GM19240 (cell line): Measurements from ENCODE around the gene DLG3.

Source experiments
- DNase-seq: peaks from one replicate; pipeline ENCODE4 v3.0.0; 2011; ENCODE audit warnings: low spot score; ENCODE audit not compliant: insufficient read length

Gene DLG3

DNA sequence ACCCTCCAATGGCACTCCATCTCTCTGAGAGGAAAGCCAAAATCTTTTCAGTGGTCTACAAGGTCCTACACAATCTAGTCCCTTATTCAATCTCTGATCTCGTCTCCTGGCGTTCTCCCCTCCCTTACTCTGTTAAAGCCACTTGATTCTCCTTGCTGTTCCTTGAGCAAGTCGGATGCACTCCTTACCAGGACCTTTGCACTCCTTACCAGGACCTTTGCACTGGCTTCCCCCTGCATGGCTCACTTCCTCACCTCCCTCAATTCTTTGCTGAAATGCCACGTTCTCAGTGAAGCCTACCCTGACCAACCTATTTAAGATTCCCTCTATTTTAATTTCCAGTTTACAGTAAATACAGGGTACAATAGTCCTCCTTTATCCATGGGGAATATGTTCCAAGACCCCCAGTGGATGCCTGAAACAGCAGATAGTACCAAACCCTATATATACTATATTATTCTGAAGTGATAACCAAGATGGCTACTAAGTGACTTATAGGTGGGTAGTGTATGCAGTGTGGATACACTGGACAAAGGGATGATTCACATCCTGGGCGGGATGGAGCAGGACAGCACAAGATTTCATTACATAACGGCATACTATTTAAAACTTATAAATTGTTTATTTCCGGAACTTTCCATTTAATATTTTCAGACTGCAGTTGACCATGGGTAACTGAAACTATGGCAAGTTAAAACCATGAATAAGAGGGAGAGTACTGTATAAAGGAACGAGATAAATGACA lies 6.5 kb upstream of the DLG3 start:
- no peak for DNase-seq

DNA sequence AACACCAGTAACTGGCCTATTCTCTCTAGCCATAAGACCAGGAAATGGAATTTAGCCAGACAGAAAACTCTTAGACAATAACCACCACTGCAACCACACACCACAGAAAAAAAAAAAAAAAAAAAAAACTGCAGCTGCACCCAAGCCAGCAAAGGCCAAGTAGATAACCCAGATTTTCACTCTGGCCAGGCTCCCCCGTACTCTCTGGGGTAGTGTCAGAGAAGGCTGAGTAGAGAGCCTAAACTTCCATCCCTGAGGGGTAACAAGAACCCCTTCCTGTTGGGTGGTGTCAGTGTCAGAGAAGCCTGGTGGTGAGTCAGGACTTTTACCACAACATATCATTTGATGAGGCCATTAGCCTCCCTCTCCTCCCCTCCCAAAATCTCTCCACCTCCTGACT lies 5.6 kb upstream of the DLG3 start:
- DNase-seq = no peak

DNA sequence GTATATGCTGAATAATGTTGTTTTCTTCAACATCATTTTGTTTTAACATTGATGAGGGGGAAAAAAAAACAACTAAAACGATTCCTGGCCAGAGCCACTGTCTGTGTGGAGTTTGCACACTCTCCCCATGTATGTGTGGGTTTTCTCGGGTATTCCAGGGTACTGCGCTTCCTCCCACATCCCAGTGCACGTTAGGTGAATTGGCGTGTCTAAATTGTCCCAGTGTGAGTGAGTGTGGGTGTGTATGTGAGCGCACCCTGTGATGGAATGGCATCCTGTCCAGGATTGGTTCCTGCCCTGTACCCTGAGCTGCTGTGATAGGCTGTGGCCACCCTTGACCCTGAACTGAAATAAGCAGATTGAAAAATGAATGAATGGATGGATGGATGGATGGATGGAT lies 2.4 kb upstream of the DLG3 start:
- DNase-seq = no peak

DNA sequence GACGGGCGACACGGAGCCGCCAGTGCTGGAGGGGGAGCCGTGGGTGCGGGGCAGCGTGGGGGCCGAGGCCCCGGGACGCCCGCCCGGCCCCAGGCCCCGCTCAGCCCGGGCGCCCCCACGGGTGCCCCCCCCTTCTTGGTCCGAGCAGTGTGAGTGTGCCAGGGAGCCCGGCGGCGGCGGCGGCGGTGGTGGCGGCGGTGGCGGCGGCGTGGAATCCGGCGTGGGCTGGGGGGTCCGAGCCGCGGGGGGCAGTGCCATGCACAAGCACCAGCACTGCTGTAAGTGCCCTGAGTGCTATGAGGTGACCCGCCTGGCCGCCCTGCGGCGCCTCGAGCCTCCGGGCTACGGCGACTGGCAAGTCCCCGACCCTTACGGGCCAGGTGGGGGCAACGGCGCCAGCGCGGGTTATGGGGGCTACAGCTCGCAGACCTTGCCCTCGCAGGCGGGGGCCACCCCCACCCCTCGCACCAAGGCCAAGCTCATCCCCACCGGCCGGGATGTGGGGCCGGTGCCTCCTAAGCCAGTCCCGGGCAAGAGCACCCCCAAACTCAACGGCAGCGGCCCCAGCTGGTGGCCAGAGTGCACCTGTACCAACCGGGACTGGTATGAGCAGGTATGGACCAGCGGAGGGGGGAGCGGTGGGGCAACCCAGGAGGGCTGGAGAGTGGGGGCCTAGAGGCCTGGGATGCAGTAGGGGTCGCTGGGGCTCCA lies 466 bp downstream of the DLG3 start:
- DNase-seq = no peak

DNA sequence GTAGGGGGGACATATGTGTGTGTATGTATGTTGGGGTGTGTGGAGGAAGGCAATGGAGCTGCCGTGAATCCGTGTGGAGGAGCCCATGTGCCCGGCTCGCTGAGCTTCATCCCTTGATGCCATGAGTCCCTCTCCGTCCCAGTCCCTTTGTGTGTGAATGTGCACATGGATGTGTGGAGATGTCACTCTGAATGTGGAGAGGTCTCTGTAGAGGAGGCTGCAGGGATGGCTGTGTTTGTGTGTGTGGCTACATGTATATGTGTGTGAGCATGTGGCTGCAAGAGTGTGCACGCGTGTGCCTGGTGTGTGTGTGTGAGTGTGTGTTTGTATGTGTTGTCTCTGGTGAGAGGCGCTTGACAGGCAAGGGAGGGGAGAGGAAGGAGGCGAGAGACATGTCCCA lies 1.3 kb downstream of the DLG3 start:
- no peak for DNase-seq

DNA sequence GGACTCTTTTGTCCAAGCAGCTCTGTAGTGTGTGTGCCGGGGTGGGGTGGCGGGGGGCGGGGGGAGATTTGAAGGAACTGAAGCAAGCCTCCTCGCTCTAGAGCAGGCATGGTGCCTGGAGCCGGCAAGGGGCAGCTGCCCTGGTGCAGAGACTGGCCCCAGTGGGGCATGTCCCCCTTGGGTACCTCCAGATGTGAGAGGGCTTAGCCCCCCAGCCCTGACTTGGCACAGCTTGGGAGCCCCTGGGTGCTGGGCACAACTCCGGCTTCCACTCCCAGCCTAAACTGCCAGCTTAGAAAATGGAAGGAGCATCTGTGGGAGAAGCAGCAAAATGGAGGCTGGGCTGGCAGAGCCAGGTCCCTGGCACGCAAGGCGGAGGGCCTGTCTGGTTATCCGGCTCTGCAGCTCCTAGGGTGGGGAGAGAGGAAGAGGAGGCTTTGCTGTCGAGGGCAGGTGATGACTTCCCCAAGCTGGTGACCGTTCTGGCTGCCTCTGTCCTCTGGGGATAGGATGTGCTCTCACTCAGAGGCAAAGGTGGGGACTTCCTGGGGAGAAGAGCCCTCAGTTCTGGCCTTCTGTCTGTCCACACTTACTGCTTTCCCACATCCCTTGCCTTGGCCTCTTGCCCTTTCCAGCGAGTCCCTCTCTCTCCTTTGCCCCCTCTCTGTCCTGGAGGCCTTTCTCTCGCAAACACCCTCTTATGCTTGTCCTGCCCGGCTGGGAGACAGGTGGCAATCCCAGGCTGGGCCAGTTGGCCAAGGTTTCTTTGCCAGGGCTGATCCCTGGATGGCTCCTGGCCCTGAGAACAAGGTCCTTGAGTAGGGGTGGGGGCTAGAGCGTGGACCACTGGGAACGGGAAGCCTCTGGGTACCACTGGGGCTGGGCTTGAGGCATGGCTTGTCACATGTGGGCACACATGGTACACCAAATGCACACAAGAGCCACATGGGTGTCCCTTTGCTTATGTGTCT lies 2.0 kb downstream of the DLG3 start:
- DNase-seq = no peak

DNA sequence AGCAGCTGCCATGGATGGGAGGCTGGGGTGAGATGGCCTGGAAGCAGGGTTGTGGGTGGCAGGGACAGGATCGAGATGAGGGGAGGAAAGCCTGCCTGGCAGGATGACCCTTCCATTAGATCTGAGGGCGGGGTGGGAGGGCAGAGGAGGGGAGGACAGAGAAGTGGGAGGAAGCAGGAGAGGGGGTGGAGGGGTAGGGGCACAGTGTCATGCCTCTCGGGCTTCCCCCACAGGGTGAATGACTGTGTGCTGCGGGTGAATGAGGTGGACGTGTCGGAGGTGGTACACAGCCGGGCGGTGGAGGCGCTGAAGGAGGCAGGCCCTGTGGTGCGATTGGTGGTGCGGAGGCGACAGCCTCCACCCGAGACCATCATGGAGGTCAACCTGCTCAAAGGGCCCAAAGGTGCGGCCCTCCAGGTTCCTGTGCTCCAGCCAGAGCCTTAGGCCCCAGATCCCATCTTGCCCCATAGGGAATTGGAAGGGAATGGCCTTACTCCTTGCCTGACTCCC lies 4.9 kb downstream of the DLG3 start:
- DNase-seq = no peak

DNA sequence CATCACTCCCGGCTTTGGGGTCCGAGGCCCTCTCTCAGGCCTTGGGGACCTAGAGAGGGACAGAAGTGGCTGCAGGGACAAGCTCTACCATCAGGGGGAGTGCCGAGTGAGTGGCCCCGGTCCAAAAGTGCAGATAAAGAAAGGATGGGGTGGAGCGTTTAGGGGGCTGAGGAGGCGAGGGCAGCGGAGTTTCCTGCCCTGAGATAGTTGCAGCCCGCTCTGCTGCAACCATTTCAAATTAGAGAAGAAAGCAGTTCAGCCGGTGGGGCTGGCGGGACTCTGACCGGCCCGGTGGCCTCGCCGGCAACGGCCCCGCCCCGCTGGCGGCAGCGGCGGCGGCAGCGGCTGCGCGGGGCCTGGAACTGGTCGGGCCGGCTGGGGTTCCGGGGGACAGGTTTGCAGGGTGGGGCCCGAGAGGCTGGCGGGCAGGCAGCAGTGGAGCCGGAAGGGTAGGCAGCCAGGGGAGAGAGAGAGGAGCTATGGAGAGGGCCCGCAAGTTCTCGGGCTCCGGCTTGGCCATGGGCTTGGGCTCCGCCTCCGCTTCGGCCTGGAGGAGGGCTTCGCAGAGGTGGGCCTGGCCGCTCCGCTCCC lies 7.6 kb downstream of the DLG3 start:
- no peak for DNase-seq

DNA sequence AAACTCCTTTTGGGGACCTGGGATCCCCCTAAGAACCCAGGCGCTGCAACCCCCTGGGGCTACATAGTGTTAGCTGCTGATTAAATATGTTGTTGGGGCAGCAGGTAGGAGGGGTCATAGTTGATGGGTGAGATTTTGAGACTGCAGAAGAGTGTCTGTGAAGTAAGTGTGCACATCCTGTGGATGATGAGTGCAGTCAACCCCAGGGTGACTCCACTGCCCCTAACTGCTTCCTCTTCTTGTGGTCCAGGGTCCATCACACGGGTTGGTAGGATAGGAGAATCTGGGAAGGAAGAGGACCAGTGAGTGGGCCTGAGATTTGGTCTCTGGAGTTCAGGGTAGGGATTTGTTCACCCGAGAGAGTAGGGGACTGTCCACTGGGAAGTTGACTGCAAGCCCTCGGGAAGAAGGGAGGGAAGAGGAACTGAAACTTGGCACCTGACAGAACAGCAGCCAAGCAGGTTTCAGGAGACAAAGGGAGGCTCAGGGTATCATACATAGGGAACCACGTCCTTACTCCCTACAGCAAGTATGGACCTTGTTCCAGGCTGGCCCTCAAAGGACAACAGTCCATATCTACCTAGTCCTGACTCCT lies 8.5 kb downstream of the DLG3 start:
- DNase-seq = no peak

DNA sequence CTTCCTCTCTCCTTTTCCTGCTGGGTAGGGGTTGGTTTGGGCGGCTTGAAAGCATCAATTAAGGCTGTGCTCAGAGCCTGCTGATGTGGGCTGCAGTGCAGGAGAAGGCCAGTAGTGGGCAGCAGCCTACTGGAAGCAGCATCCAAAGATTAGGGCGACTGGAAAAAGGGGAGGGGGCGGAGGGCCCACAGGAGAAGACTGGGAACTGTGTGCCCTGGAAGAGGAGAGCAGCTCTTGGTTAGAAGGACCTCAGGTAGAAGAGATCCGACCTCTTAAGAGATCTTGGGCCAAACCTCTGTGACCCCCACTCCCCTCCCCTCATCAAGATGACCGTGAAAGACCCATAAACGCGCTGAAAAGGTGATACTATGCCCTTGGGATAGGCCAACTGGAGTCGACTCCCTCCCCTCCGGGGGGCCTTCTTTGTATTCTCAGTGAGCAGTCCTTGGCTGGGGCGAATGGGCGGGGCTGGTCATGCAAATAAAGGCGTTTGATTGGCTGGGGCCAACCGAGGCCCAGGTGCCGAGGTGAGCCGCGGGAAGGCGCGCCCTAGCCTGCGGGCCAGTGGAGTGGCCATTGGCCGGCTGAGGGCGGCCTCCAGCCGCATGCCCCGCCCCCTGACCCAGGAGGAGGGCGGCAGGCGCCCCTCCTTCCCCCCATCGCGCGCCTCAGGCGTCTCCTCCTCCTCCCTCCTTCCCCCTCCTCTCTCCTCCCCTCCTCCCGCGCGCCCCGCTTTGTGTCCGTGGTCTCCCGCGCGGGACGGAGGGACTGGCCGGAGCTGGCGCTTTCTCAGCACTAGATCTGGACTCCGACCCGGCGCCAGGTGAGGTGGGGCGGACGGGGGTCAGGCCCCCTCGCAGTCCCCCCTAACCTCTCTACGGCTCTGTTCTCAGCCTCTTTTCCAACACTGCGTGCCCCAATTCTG lies 10.1 kb downstream of the DLG3 start:
- no peak for DNase-seq

DNA sequence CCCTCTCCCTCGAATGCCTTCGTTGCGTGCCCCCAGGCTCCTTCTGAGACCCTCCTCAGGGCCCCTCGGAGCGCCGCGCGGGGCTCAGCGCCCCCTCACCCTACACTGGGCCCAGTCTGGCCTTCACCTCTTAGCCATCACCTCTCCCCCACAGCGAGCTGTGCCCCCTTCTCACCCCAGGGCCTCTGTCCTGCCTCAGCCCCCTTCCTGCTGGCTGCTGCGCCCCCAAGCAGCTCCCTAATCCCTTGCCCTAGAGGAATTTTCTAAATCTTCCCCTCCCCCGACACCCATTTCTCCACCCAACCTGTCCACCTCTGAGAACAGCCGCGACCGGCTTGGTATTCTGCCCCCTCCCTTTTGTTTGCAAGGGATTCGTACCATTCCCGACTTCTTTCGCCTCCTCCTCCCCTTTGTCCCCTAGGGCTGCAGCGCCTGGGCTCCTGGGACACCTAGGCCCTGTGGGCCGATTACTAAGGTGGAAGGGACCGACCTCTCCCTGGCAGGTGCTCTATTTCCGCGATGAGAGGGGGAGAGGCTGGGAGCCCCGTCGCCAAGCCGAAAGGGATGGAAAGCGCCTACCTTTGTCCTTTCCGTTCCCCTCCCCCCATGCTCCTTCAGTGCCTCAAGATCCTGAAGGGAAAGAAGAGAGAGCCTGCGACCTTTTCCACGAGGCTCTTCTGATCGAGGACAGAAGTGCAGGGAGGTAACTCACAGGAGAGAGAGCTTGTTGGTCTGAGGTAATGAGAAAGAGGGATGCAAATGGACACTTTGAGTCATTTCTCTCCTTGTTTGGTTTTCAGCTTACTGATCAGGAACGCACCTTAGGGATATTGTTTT lies 10.9 kb downstream of the DLG3 start:
- DNase-seq = no peak

DNA sequence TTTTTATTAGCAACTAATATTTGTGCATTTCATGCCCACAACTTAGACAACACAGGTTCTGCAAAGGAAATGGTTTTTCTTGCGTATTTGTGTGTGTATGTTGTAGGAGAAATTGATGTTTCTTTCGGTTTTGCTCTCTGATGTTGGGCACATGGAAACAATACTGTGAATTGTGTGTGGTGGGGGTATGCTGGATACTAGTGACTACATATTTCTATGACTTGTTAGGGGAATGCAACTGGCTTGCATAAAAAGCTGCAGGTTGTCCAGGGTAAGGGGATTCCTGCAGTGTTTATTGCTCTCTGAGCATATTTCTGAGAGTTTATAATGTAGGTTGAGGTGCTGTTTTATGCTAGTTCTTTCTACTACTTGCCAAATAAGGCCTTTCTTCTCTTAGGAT lies 11.6 kb downstream of the DLG3 start:
- no peak for DNase-seq

DNA sequence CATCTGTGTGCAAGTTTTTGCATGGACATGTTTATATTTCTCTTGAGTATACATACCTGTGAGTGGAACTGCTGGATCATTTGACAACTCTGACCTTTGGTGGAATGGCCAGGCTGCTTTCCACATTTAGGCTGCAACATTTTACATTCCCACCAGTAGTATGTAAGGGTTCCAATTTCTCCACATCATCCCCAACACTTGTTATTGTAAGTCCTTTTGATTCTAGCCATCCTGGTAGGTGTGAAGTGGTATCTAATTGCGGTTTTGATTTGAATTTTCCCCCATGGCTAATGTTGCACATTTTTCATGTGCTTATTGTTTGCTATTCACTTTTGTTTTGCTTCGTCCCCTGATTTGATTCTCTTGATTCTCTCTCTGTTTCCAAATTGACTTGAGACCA lies 16.4 kb downstream of the DLG3 start:
- no peak for DNase-seq

DNA sequence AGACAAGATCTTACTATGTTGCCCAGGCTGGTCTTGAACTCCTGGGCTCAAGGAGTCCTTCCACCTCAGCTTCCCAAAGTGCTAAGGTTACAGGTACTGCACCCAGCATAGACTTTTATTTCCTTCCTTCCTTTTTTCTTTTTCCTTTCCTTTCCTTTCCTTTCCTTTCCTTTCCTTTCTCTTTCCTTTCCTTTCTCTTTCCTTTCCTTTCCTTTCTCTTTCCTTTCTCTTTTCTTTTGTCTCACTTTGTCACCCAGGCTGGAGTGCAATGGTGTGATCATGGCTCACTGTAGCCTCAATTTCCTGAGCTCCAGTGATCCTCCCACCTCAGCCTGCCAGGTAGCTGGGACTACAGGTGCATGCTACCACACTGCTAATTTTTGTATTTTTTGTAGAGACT lies 19.4 kb downstream of the DLG3 start:
- no peak for DNase-seq

DNA sequence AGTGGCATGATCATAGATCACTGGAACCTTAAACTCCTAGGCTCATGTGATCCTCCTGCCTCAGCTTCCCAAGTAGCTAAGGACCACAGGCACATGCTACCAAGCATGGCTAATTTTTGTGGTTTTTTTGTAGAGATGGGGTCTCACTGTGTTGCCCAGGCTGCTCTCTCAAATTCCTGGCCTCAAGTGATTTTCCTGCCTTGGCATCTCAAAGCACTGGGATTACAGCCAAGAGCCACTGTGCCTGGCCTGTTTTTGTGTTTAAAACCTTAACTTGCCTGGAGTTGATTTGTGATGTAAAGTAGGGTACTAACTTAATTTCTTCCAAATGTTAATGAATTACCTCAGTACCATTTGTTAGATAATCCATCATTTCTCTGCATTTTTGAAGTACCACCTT lies 22.3 kb downstream of the DLG3 start:
- DNase-seq = no peak

DNA sequence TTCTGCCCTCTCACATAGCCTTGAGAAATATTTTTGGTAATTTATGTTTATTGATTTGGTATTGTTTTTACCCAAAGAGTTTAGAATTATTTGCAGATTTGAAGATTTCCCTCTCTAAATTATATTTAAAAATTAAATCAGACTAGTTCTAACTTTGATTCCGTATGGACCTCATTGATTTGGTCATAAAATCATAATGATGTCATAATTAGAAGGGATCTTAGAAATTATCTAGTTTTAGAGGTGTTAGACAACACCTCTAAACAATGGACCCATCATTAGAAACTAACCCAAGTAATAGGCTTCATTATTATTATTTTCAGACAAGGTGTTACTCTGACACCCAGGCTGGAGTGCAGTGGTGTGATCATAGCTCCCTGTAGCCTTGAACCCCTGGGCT lies 24.1 kb downstream of the DLG3 start:
- no peak for DNase-seq

DNA sequence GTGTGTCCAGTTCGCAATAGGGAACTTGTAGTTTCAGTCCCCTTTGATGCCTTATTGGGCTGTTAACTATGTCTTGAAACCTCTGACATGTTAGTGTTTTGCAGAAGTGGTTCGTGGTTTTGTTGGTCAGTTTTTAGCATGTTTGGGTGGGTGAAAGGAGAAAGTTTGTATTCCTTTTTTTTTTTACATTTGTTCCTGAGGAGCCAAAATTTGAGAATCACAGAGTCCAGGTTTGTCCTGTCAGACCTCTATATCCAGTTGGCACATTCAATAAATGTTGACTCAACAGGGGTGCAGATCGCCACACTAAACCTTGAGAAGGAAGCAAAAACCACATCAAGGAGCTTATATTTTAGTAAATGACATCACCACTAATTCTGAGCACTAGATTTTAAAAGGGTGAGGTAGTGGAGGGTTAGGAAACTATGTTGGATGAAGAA lies 26.2 kb downstream of the DLG3 start:
- DNase-seq = no peak

DNA sequence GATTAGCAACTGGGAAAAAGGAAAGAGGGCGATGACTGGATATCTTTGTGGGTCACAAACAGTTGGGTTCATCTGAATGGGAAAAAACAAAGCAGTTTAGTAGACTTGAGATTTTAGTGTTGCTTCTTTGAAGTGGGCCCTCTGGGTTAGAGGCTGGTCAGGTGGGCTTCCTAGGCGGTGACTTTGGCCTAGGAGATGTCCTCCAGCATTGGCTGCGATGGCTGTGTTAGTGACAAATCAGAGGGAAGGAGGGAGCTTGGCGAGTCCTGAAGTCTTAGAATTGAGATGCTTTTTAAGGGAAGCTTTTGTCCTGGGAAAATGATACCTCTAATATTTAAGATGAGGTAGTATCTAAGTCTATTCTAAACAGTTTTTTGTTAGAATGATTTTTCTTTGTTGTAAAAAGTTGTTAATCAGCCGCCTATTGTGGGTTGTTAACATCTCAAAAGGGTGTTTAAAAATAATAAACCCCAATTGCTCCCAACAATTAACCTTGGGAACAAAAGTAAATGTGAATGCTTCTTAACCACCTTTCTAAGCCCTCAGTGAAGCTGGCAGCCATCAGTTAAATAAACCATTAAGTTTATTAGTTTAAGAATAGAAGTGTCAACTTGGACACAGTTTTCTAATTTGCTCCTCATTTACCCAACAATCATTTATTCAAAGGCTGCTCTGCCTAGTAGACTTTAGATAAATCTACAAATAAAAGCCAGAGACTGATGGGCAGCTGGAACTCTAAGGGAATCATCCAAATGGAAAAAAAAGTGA lies 31.7 kb downstream of the DLG3 start:
- DNase-seq = no peak
